Measurements from ENCODE around the gene COX19. TPM values are rescaled to one million over a fixed set of nuclear protein-coding genes. Genes with fewer than 3 reads are reported as not detected.
"Not testable (repeated sequence)": the region's sequence is repeated elsewhere in the genome, so short reads cannot be mapped to it uniquely, and the experiment has no call there.

The COX19 gene
- total and polyA plus RNA-seq, 5 experiments from 2014 or later = 19.3 to 49.0 (median 21.5) TPM

DNA sequence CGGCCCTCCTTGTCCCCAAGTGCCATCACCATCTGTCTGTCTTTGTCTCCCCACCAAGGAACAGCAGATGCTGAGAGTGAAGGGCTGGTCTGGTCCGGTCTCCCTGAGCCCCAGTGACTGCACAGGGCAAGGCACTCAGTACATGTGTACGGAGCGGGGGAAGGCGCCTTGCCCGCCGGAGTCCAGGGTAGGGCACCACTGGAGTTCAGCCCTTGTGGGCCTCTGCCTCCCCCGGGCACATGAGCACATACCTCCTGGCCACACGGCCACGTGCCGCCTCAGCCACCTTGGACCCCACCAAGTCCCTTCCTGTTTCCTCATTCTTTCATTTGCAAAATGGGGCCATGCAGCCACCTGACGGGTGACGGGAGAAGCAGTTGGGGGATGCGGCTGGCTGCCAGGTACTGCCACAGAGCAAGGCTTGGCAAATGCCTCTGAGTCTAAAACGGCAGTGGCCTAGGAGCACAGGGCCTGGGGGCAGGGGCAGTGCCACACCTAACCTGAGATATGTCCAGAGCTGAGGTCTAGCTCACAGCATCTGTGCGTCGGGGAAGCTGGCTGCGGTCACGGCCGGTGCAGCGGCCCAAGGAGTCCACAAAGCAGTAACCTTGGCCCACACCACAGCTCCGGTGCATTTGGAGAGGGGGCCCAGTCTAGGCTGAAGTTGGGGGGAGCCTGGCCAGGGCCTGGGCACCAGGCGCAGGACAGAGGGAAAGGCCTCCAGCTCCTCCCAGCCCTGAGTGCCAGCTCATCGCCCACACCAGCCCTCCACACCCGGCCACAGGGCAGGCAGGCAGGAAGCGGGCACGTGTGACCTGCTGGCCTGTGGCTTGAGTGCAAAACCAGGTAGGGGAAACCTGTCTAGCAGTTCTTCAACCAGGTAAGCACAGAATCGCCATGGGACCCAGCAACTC, 26.1 kb downstream of the COX19 start:
- H3K27ac Mint-ChIP-seq = peak overlapping the region in 4 of 10 donors; percentile 7 to 79 (median 55)
- DNase-seq = peak in 1 of 10 donors; percentile 49
- H3K36me3 Mint-ChIP-seq = no peaks in the 10 kb centered on the region
- no peak overlapping the region for H3K4me3 Mint-ChIP-seq
- H3K9me3 Mint-ChIP-seq = no peaks in the 10 kb centered on the region
- POLR2A ChIA-PET = interaction anchor here (0.6 to 1.2 kb wide), 2 partner anchors 26 to 142 kb away, joined by 3 to 5 read pairs; partner anchors contain the start of gene COX19
- peaks cover 0 to 9% (median 5%) of the 10 kb centered on the region in 4 donors for H3K4me1 Mint-ChIP-seq
- no peaks in the 10 kb centered on the region for H3K27me3 Mint-ChIP-seq
- ATAC-seq = no peak

DNA sequence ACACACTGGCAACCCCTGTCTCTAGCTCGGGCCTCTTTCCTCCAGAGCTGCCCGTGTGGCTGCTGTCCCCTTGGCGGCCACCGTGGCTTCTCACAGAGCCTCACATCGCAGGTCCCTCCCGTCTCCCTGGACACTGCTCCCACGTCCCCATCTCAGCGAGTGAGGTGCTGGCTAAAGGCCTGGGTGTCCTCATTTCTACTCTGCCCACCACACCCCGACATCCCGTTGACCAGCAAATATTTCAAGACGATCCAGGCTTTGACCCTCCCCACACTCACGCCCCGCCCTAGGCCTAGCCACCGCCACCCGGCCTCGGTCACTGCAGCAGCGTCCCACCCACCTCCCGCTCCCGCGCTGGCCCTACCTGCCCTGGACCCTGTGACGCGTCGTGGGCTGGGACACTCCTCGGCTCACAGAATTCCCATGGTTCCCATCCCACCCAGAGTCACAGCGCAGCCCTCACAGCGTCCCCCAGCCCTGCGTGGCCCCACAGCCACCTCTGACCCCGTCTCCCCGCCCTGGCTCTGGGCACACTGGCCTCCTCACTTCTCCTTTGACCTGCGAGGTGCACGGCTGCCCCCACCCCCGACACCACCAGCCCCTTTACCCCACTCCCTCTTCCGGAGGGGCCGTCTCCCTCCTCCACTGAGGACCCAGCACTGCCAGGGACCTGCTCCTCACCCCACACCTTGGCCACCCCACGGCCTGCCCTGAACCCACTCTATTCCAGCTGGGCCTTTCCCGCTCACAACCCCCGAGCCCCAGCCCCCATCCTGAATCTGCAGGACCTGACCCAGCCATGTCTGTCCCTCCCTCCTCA, 27.7 kb downstream of the COX19 start:
- no peaks in the 10 kb centered on the region for H3K9me3 Mint-ChIP-seq
- H3K4me3 Mint-ChIP-seq = no peak overlapping the region
- no peaks in the 10 kb centered on the region for H3K36me3 Mint-ChIP-seq
- POLR2A ChIA-PET = no interaction called here
- ATAC-seq (no peak), DNase-seq (peak in 1 of 10 donors; percentile 52)
- no peaks in the 10 kb centered on the region for H3K27me3 Mint-ChIP-seq
- H3K4me1 Mint-ChIP-seq = peaks cover 0 to 9% (median 4%) of the 10 kb centered on the region in 4 donors
- peak overlapping the region in 3 of 10 donors; percentile 48 to 81 (median 67) for H3K27ac Mint-ChIP-seq

DNA sequence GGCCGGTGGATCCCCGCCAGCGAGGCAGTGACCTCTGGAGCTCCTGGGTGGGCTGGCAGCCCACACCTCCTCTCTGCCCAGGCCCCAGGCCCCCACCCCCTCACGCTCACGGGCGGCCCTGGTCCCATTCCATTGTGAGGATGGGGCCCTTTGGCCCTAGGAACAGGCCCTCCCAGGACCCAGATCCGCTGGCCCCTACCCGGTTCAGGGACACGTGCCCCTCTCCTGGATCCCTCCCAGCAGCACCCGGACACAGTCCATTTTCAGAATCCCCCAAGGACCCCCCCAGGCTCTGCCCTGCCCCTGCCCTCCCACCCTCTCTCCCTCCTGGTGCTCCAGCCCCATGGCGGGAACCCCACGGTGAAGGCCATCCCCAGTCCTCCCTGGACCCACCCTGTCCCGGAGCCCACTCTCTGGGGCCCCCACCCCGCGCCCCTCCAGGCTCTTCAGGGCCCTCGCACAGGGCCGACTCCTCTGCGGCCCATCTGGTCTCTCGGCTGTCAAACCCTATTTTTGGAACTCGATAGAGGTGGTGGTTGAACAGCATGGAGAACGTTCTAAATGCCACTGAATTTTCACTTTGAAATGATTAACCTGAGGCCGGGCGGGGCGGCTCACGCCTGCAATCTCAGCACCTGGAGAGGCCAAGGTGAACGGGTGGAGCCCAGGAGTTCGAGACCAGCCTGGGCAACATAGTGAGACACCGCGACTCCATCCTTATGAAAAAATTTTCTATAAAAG, 28.9 kb downstream of the COX19 start:
- DNase-seq (peak in 1 of 10 donors; percentile 51), ATAC-seq (no peak)
- H3K27me3 Mint-ChIP-seq = no peaks in the 10 kb centered on the region
- no peaks in the 10 kb centered on the region for H3K9me3 Mint-ChIP-seq
- H3K4me3 Mint-ChIP-seq = no peak overlapping the region
- H3K36me3 Mint-ChIP-seq = no peaks in the 10 kb centered on the region
- peaks cover 0 to 12% (median 6%) of the 10 kb centered on the region in 4 donors for H3K4me1 Mint-ChIP-seq
- POLR2A ChIA-PET = no interaction called here
- no peak overlapping the region for H3K27ac Mint-ChIP-seq

DNA sequence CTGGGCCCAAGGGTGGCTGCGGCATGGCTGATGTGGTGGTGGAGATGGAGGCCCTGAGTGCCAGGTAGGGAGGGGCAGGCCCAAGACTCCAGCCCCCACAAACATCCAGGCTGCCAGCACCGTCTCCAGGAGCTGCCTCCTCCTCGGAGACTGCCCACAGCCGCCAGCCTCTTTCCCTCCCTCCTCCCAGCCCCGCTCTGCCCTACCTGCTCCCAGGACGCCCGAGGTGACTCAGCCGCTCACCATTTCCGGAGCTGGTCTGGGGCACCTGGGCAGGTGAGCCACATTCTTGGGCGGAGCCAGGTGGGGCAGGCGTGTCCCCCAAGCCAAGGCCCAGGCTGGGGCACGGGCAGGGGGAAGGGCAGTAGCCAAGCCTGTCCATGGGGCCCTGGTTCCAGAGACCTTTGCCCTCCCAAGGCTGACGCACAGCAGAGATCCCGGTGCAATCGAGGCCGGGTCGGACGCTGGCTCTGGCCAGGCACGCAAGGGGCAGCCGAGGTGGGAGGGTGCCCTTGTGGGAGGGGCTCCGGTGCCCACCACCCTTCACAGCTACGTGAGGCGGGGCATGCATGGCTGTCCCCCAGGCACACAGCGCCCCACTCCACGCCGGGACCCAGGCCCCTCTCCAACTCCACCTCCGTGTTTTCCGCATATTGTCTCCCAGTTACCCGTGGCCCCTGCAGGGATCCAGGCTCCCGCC, 29.6 kb downstream of the COX19 start:
- peaks cover 0 to 14% (median 7%) of the 10 kb centered on the region in 4 donors for H3K4me1 Mint-ChIP-seq
- H3K4me3 Mint-ChIP-seq = no peak overlapping the region
- ATAC-seq = no peak
- H3K36me3 Mint-ChIP-seq = peaks cover 0 to 3% (median 0%) of the 10 kb centered on the region in 3 donors
- H3K9me3 Mint-ChIP-seq = peaks cover 0 to 4% (median 0%) of the 10 kb centered on the region in 9 donors
- POLR2A ChIA-PET = no interaction called here
- no peak overlapping the region for H3K27ac Mint-ChIP-seq
- H3K27me3 Mint-ChIP-seq = no peaks in the 10 kb centered on the region
- peak in 1 of 10 donors; percentile 54 for DNase-seq

DNA sequence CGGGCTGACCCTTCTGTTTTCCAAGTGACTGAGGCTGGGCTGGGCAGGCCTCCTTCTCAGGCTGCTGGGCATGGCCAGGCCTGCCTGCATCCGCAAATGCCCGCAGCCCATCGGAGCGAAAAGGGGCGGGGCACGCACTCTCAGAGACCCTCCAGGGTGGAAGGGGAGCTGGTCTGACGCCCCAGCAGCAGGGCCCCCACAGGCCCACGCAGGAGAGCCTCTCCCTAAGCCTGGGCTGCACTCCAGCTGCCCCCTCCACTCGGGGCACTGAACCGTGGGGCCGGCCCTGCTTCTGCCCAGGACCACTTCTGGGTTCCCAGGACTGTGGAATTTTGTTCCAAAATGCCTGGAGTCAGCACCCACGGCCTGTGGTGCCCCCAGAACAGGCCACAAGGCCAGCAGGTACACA, 30.2 kb downstream of the COX19 start:
- Mint-ChIP-seq H3K36me3 (peaks cover 0 to 5% (median 5%) of the 10 kb centered on the region in 3 donors), H3K4me3 (no peak overlapping the region), H3K27me3 (no peaks in the 10 kb centered on the region), H3K27ac (peak overlapping the region in 1 of 10 donors; percentile 52), H3K4me1 (peaks cover 0 to 15% (median 7%) of the 10 kb centered on the region in 4 donors), H3K9me3 (peaks cover 0 to 10% (median 0%) of the 10 kb centered on the region in 9 donors)
- no peak for ATAC-seq
- POLR2A ChIA-PET = no interaction called here
- peak in 1 of 10 donors; percentile 45 for DNase-seq

DNA sequence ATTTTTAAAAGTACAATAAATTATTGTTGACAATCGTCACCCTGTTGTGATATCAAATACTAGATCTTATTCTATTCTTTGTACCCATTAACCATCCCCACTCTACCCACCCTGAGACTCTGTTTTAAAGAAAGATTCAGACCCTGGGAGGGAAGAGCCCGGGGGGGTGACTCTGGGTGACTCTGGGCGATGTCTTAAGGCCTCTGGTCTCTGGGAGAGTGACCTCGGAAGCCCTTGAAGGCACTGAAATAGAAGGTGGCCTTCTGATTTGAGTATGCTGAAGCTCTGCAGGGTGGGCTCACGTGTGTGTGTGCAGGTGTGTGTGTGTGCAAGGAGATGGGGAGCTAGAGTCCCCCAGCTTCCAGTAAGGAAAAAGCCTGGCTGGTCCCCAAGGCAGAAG, 30.6 kb downstream of the COX19 start:
- Mint-ChIP-seq H3K9me3 (peaks cover 0 to 12% (median 0%) of the 10 kb centered on the region in 9 donors), H3K36me3 (peaks cover 0 to 8% (median 5%) of the 10 kb centered on the region in 3 donors)

DNA sequence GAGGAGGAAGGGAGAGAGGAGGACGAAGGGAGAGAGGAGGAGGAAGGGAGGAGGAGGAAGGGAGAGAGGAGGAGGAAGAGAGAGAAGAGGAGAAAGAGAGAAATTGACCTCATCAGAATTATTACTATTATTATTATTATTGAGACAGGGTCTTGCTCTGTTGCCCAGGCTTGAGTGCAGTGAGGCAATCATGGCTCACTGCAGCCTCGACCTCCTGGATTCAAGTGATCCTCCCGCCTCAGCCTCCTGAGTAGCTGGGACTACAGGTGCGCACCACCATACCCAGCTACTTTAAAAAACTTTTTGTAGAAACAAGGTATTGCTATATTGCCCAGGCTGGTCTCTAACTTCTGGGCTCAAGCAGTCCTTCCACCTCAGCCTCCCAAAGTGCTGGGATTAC, 31.6 kb downstream of the COX19 start:
- H3K36me3 Mint-ChIP-seq, H3K27ac Mint-ChIP-seq, H3K27me3 Mint-ChIP-seq, H3K4me3 Mint-ChIP-seq, ATAC-seq, POLR2A ChIA-PET: not testable (repeated sequence)
- Mint-ChIP-seq H3K9me3 (peaks cover 0 to 12% (median 0%) of the 10 kb centered on the region in 9 donors), H3K4me1 (peaks cover 0 to 16% (median 7%) of the 10 kb centered on the region in 4 donors)
- peak in 1 of 10 donors; percentile 19 for DNase-seq

More for the DNA sequence above, 30.6 kb downstream of the COX19 start:
- DNase-seq (peak in 1 of 10 donors; percentile 34), ATAC-seq (no peak)
- no peak overlapping the region for H3K4me3 Mint-ChIP-seq
- H3K27me3 Mint-ChIP-seq = no peaks in the 10 kb centered on the region
- H3K27ac Mint-ChIP-seq = peak overlapping the region in 1 of 10 donors; percentile 52
- H3K4me1 Mint-ChIP-seq = peaks cover 0 to 15% (median 7%) of the 10 kb centered on the region in 4 donors
- POLR2A ChIA-PET = no interaction called here

DNA sequence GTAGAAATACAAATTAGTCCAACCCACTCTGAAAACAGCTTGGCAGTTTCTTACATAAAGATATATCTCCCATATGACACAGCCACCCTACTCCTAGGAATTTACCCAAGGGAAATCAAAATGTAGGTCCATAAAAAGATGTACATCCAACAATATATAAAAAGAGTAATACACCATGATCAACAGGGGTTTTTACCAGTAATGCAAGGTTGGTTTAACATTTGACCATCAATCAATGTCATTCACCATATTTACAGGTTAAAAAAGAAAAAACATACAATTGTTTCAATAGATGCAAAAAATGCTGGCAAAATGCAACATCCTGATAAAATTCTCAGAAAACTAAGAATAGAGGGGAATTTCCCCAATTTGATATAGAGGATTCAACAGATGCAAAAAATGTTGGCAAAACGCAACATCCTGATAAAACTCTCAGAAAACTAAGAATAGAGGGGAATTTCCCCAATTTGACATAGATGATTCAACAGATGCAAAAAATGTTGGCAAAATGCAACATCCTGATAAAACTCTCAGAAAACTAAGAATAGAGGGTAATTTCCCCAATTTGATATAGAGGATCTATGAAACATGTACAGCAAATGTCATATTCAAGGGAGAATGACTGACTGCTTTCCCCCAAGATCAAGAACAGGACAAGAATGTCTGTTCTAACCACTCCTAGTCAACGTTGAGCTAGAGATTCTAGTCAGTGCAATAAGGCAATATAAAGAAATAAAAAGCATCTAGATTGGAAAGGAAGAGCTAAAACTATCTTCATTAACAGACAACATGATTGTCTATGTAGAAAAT, 34.5 kb downstream of the COX19 start:
- Mint-ChIP-seq H3K9me3 (peaks cover 0 to 12% (median 0%) of the 10 kb centered on the region in 9 donors), H3K36me3 (peaks cover 0 to 8% (median 5%) of the 10 kb centered on the region in 3 donors), H3K27me3 (no peaks in the 10 kb centered on the region), H3K4me1 (peaks cover 0 to 20% (median 9%) of the 10 kb centered on the region in 4 donors), H3K27ac (no peak overlapping the region), H3K4me3 (no peak overlapping the region)
- no peak for ATAC-seq
- DNase-seq = no peak
- POLR2A ChIA-PET = no interaction called here

DNA sequence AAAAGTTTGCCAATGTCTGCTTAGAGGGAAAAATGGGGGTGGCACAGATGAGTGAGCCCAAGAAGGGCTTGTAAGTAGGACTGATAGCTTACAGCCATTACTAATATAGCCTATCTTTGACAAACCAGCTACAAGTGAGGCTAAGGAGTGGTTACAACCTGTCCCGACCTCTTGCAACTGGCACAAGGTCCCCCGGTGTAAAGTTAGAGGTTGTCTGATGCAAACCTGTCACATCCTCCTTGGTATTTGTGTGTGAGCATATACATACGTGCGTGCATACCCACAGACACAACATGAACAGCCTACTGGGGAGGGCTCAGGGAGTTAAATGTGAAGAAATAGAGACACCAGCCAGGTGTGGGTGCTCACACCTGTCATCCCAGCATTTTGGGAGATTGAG, 35.5 kb downstream of the COX19 start:
- peaks cover 0 to 12% (median 0%) of the 10 kb centered on the region in 9 donors for H3K9me3 Mint-ChIP-seq
- H3K27ac Mint-ChIP-seq = peak overlapping the region in 1 of 10 donors; percentile 75
- DNase-seq (no peak), ATAC-seq (no peak)
- POLR2A ChIA-PET = no interaction called here
- no peaks in the 10 kb centered on the region for H3K27me3 Mint-ChIP-seq
- H3K4me3 Mint-ChIP-seq = no peak overlapping the region
- H3K36me3 Mint-ChIP-seq = peaks cover 0 to 8% (median 5%) of the 10 kb centered on the region in 3 donors
- peaks cover 0 to 20% (median 9%) of the 10 kb centered on the region in 4 donors for H3K4me1 Mint-ChIP-seq

DNA sequence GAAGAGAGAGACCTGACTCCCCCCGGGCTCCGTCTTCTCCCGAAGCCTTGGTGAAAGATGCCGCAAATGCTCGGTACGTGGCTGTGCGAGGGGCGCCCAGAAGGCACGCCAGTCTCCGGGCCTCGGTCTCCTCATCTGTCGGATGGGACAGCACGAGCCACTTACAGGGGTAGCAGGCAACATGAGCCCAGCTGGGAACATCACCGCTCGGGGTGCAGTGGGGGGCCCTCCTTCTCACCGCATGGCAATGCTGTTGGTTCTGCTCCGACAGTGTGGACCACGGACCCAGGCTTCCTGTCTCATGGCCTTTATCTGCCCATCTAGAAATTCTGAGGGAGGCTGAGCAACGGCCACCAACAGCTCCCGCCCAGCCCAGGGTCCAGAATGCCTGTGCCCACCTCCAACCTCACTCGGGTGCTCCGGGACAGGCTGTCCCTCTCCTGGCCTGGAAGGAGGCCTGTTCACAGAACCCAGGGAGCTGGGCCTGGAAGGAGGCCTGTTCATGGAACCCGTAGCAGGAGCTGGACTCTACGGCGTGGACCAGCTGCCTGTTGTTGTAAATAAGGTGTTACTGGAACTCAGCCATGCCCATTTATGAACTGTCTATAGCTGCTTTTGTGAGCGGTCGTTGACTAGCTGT, 36.7 kb downstream of the COX19 start:
- no peaks in the 10 kb centered on the region for H3K27me3 Mint-ChIP-seq
- peaks cover 0 to 20% (median 9%) of the 10 kb centered on the region in 4 donors for H3K4me1 Mint-ChIP-seq
- H3K9me3 Mint-ChIP-seq = peaks cover 0 to 12% (median 0%) of the 10 kb centered on the region in 9 donors
- DNase-seq = peak in 1 of 10 donors; percentile 50
- H3K4me3 Mint-ChIP-seq = no peak overlapping the region
- POLR2A ChIA-PET = no interaction called here
- H3K36me3 Mint-ChIP-seq = peaks cover 0 to 8% (median 5%) of the 10 kb centered on the region in 3 donors
- ATAC-seq = no peak
- H3K27ac Mint-ChIP-seq = no peak overlapping the region
